Measurements from ENCODE around the gene TFDP2. TPM values are rescaled to one million over a fixed set of nuclear protein-coding genes. Genes with fewer than 3 reads are reported as not detected.

Gene TFDP2
- total RNA-seq, 2 donors from 2014 or later: 62.7 to 76.4 TPM

- no peaks in the 10 kb centered on the region for H3K4me1 ChIP-seq (ENCODE audit: control insufficient read depth, insufficient read depth, low read length)
- H3K9me3 Mint-ChIP-seq: peaks cover 34% of the 10 kb centered on the region
- no peak overlapping the region for H3K9ac ChIP-seq (ENCODE audit: extremely low read depth, low read length, poor library complexity, severe bottlenecking)
- H3K27ac ChIP-seq (ENCODE audit: low read depth, low read length): no peak overlapping the region
- peaks cover 69% of the 10 kb centered on the region for H3K36me3 Mint-ChIP-seq (ENCODE audit: low read depth)
- peaks cover 42% of the 10 kb centered on the region for H3K9me3 ChIP-seq (ENCODE audit: control insufficient read depth, low read length)
- H3K27me3 ChIP-seq (ENCODE audit: control insufficient read depth, insufficient read depth, low read length, poor library complexity, severe bottlenecking): no peaks in the 10 kb centered on the region
- 88 to 96% methylated on average over 3 of the region's 3 CpGs for WGBS, 2 experiments (ENCODE audit: insufficient coverage in 1 of 2, insufficient read length in 1 of 2)
- peaks cover 68% of the 10 kb centered on the region for H3K36me3 ChIP-seq (ENCODE audit: control insufficient read depth, insufficient read depth, low read length)
- no peak overlapping the region for H3K4me3 Mint-ChIP-seq
- DNase-seq: no peak
- no peak overlapping the region for H3K27ac Mint-ChIP-seq
- peak overlapping the region; percentile 53 for H3K4me3 ChIP-seq (ENCODE audit: low read length)
- TF ChIP-seq CTCF (conservative IDR thresholded peaks at IDR 0.05): no peak
- no peaks in the 10 kb centered on the region for H3K4me1 Mint-ChIP-seq
- no peaks in the 10 kb centered on the region for H3K27me3 Mint-ChIP-seq (ENCODE audit: insufficient read depth)
Observed at GRCh38 chr3:141900343-141900742, 249.0 kb downstream of the TFDP2 start.

GRCh38 chr3:141898908-141899307 is 250.4 kb downstream of the TFDP2 start:
- H3K4me3 Mint-ChIP-seq: no peak overlapping the region
- H3K27ac ChIP-seq (ENCODE audit: low read depth, low read length): no peak overlapping the region
- no CpG with 5 or more reads among the region's 1 CpG for WGBS, 2 experiments (ENCODE audit: insufficient coverage in 1 of 2, insufficient read length in 1 of 2)
- no peaks in the 10 kb centered on the region for H3K27me3 ChIP-seq (ENCODE audit: control insufficient read depth, insufficient read depth, low read length, poor library complexity, severe bottlenecking)
- H3K9me3 ChIP-seq (ENCODE audit: control insufficient read depth, low read length): peaks cover 42% of the 10 kb centered on the region
- no peak for DNase-seq
- no peak for TF ChIP-seq CTCF (conservative IDR thresholded peaks at IDR 0.05)
- peaks cover 65% of the 10 kb centered on the region for H3K36me3 ChIP-seq (ENCODE audit: control insufficient read depth, insufficient read depth, low read length)
- no peak overlapping the region for H3K27ac Mint-ChIP-seq
- H3K4me1 Mint-ChIP-seq: no peaks in the 10 kb centered on the region
- H3K9ac ChIP-seq (ENCODE audit: extremely low read depth, low read length, poor library complexity, severe bottlenecking): no peak overlapping the region
- no peaks in the 10 kb centered on the region for H3K4me1 ChIP-seq (ENCODE audit: control insufficient read depth, insufficient read depth, low read length)
- H3K9me3 Mint-ChIP-seq: peaks cover 34% of the 10 kb centered on the region
- H3K4me3 ChIP-seq (ENCODE audit: low read length): no peak overlapping the region
- peaks cover 68% of the 10 kb centered on the region for H3K36me3 Mint-ChIP-seq (ENCODE audit: low read depth)
- H3K27me3 Mint-ChIP-seq (ENCODE audit: insufficient read depth): no peaks in the 10 kb centered on the region

DNA sequence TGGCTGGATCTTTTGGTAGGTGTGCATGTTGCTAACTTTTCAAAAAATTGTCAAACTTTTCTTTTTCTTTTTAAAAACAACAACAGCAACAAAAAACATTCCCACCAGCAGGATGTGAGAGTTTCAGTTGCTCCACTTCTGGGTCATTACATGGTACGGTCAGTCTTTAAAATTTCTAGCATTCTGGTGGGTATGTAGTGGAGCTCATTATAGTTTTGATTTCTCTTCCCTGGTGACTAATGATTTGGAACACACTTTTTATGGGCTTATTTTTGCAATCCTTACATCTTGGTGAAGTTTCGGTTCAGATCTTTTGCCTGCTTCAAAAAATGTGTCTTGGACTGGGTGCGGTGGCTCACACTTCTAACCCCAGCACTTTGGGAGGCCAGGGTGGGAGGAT is 253.6 kb downstream of the TFDP2 start:
- Mint-ChIP-seq H3K27ac (no peak overlapping the region), H3K4me1 (no peaks in the 10 kb centered on the region), H3K27me3 (ENCODE audit: insufficient read depth) (no peaks in the 10 kb centered on the region), H3K36me3 (ENCODE audit: low read depth) (peaks cover 70% of the 10 kb centered on the region), H3K9me3 (peaks cover 33% of the 10 kb centered on the region), H3K4me3 (no peak overlapping the region)
- TF ChIP-seq CTCF (conservative IDR thresholded peaks at IDR 0.05): no peak
- no peak overlapping the region for H3K4me3 ChIP-seq (ENCODE audit: low read length)
- H3K9ac ChIP-seq (ENCODE audit: extremely low read depth, low read length, poor library complexity, severe bottlenecking): no peak overlapping the region
- no peak for DNase-seq
- H3K4me1 ChIP-seq (ENCODE audit: control insufficient read depth, insufficient read depth, low read length): no peaks in the 10 kb centered on the region
- no peaks in the 10 kb centered on the region for H3K27me3 ChIP-seq (ENCODE audit: control insufficient read depth, insufficient read depth, low read length, poor library complexity, severe bottlenecking)
- WGBS, 2 experiments (ENCODE audit: insufficient coverage in 1 of 2, insufficient read length in 1 of 2): 87 to 96% methylated on average over 3 of the region's 3 CpGs
- H3K9me3 ChIP-seq (ENCODE audit: control insufficient read depth, low read length): peaks cover 40% of the 10 kb centered on the region
- H3K36me3 ChIP-seq (ENCODE audit: control insufficient read depth, insufficient read depth, low read length): peaks cover 64% of the 10 kb centered on the region
- no peak overlapping the region for H3K27ac ChIP-seq (ENCODE audit: low read depth, low read length)

Data from endodermal cell (in vitro differentiated cells).